Dedifferentiated amniotic fluid mesenchymal stem cell (primary cell): ENCODE measurements around the gene GDF2.

Source experiments
- DNase-seq: peaks from one replicate; pipeline ENCODE4 v3.0.0-alpha.2; 2016; ENCODE audit errors: extremely low spot score

Gene GDF2

GRCh38 chr10:47333532-47333931 lies 11.3 kb downstream of the GDF2 start:
- DNase-seq = no peak

- no peak for DNase-seq
Observed at GRCh38 chr10:47334466-47335295, 12.4 kb downstream of the GDF2 start.

- DNase-seq = no peak
Observed at GRCh38 chr10:47335906-47336305, 13.7 kb downstream of the GDF2 start.

GRCh38 chr10:47336387-47337134 lies 14.3 kb downstream of the GDF2 start:
- DNase-seq = no peak

- DNase-seq = no peak
Observed at GRCh38 chr10:47337310-47337709, 15.1 kb downstream of the GDF2 start.

- DNase-seq = no peak
Observed at GRCh38 chr10:47339186-47339735, 17.0 kb downstream of the GDF2 start.

- DNase-seq = no peak
Observed at GRCh38 chr10:47339759-47340607, 17.7 kb downstream of the GDF2 start.

- no peak for DNase-seq
Observed at GRCh38 chr10:47340608-47341170, 18.4 kb downstream of the GDF2 start.

GRCh38 chr10:47344996-47345870 lies 23.0 kb downstream of the GDF2 start:
- DNase-seq = no peak

- DNase-seq = no peak
Observed at GRCh38 chr10:47346581-47347302, 24.5 kb downstream of the GDF2 start.

- DNase-seq = no peak
Observed at GRCh38 chr10:47347303-47347675, 25.0 kb downstream of the GDF2 start.

GRCh38 chr10:47348138-47348651 lies 25.9 kb downstream of the GDF2 start, which contains the start of gene RBP3:
Gene RBP3, plus strand, starts transcription at chr10:47348363. Its CDS starts 122 bp downstream, at chr10:47348485.
- no peak for DNase-seq

GRCh38 chr10:47348661-47349470 lies 26.6 kb downstream of the GDF2 start:
- no peak for DNase-seq

GRCh38 chr10:47349516-47349915 lies 27.3 kb downstream of the GDF2 start:
- no peak for DNase-seq

GRCh38 chr10:47349941-47350371 lies 27.7 kb downstream of the GDF2 start:
- no peak for DNase-seq

GRCh38 chr10:47350671-47351640 lies 28.7 kb downstream of the GDF2 start:
- DNase-seq = no peak
